IMR-90 (cell line): Measurements from ENCODE around the gene NCKIPSD. TPM values are rescaled to one million over a fixed set of nuclear protein-coding genes. Genes with fewer than 3 reads are reported as not detected.

ENCODE experiments used
- ATAC-seq: fragments of 200-7000 bp; cut with Tn5 transposase; 2 replicates; pipeline ENCODE4 v1.9.1; 2020; ENCODE audit warnings: low read depth, mild to moderate bottlenecking, moderate library complexity
- BruUV-seq: library from RNA; stranded (reverse); fragments of 400-500 nt; replicated peaks from 2 replicates; lab custom pipeline; 2021; lab: Mats Ljungman, UMichigan
- CTCF ChIA-PET: fragments of 300-600 bp; formaldehyde crosslinking; extraction: SDS; loops from one replicate; lab custom pipeline; 2021; ENCODE audit warnings: antibody characterized with exemption; lab: Yijun Ruan, JAX
- POLR2A ChIA-PET: fragments of 300-600 bp; sonication (Branson Sonifier 250); formaldehyde crosslinking; loops from one replicate; lab custom pipeline; 2022; ENCODE audit warnings: antibody characterized with exemption; ENCODE audit not compliant: unreplicated experiment; lab: Charles Lee
- DNase-seq: peaks from one replicate; pipeline ENCODE4 v3.0.0; 2013
- H2AFZ ChIP-seq: replicated peaks from 2 replicates; pipeline ENCODE3; 2013; ENCODE audit warnings: low read length, mild to moderate bottlenecking; ENCODE audit not compliant: poor library complexity
- H2AK5ac ChIP-seq: 2 replicates; pipeline ENCODE4 v1.6.1; 2013; ENCODE audit warnings: low read depth, low read length, inconsistent platforms
- H2AK9ac ChIP-seq: replicated peaks from 2 replicates; pipeline ENCODE3; 2013; ENCODE audit warnings: mild to moderate bottlenecking, low read depth, low read length, moderate library complexity; ENCODE audit not compliant: poor library complexity
- H2BK120ac ChIP-seq: 2 replicates; pipeline ENCODE4 v1.6.1; 2013; ENCODE audit warnings: low read depth, low read length, inconsistent platforms
- H2BK15ac ChIP-seq: 3 replicates; pipeline ENCODE4 v1.6.1; 2013; ENCODE audit warnings: low read depth, low read length, inconsistent platforms
- H2BK20ac ChIP-seq: 2 replicates; pipeline ENCODE4 v1.6.1; 2013; ENCODE audit warnings: low read depth, mild to moderate bottlenecking, inconsistent platforms, low read length, moderate library complexity
- H2BK5ac ChIP-seq: 2 replicates; pipeline ENCODE4 v1.6.1; 2013; ENCODE audit warnings: mild to moderate bottlenecking, low read depth, low read length, inconsistent platforms; ENCODE audit not compliant: poor library complexity, severe bottlenecking
- H3K14ac ChIP-seq: replicated peaks from 2 replicates; pipeline ENCODE4 v1.6.1; 2013; ENCODE audit warnings: low read depth, low read length, inconsistent platforms
- H3K18ac ChIP-seq: 2 replicates; pipeline ENCODE4 v1.6.1; 2013; ENCODE audit warnings: low read depth, low read length, control low read depth
- H3K23ac ChIP-seq: 2 replicates; pipeline ENCODE4 v1.6.1; 2013; ENCODE audit warnings: low read depth, low read length, inconsistent platforms
- H3K27ac ChIP-seq: 2 replicates; pipeline ENCODE4 v1.5.1; 2013; ENCODE audit warnings: mild to moderate bottlenecking, control low read depth, low read length; ENCODE audit not compliant: insufficient read depth
- H3K27me3 ChIP-seq: 2 replicates; pipeline ENCODE4 v1.6.1; 2013; ENCODE audit warnings: low read length; ENCODE audit not compliant: control insufficient read depth, insufficient read depth
- H3K36me3 ChIP-seq: 2 replicates; pipeline ENCODE4 v1.6.1; 2013; ENCODE audit warnings: low read length, mixed read lengths; ENCODE audit not compliant: control insufficient read depth, insufficient read depth
- H3K4ac ChIP-seq: 2 replicates; pipeline ENCODE4 v1.6.1; 2013; ENCODE audit warnings: low read depth, low read length, inconsistent platforms
- H3K4me1 ChIP-seq: 2 replicates; pipeline ENCODE4 v1.6.1; 2013; ENCODE audit warnings: low read length, mixed read lengths; ENCODE audit not compliant: control insufficient read depth, insufficient read depth
- H3K4me2 ChIP-seq: 2 replicates; pipeline ENCODE4 v1.6.1; 2013; ENCODE audit warnings: low read depth, mild to moderate bottlenecking, control low read depth, low read length, moderate library complexity
- H3K4me3 ChIP-seq: 2 replicates; pipeline ENCODE4 v1.5.1; 2013; ENCODE audit warnings: low read depth, mild to moderate bottlenecking, control low read depth, low read length, moderate library complexity; ENCODE audit not compliant: insufficient read depth
- H3K56ac ChIP-seq: 2 replicates; pipeline ENCODE4 v1.6.1; 2013; ENCODE audit warnings: low read length, inconsistent platforms; ENCODE audit not compliant: insufficient read depth; ENCODE audit errors: extremely low read depth
- H3K79me1 ChIP-seq, 2 experiments: 2 replicates each; pipeline ENCODE4 v1.6.1; 2013; ENCODE audit warnings: low read length in 2 of 2, inconsistent platforms in 1 of 2, low read depth in 1 of 2
- H3K9ac ChIP-seq: 2 replicates; pipeline ENCODE4 v1.6.1; 2013; ENCODE audit warnings: low read depth, low read length, control low read depth
- H3K9me1 ChIP-seq: 2 replicates; pipeline ENCODE4 v1.6.1; 2013; ENCODE audit warnings: low read length, inconsistent platforms; ENCODE audit not compliant: insufficient read depth
- H3K9me3 ChIP-seq: 2 replicates; pipeline ENCODE4 v1.6.1; 2013; ENCODE audit warnings: low read length; ENCODE audit not compliant: control insufficient read depth, insufficient read depth
- H4K20me1 ChIP-seq: 2 replicates; pipeline ENCODE4 v1.6.1; 2013; ENCODE audit warnings: low read length, inconsistent platforms; ENCODE audit not compliant: insufficient read depth
- H4K5ac ChIP-seq: 2 replicates; pipeline ENCODE4 v1.6.1; 2013; ENCODE audit warnings: mild to moderate bottlenecking, low read depth, low read length, control low read depth
- H4K8ac ChIP-seq, 2 experiments: 2 replicates each; pipeline ENCODE4 v1.6.1; 2013; ENCODE audit warnings: low read depth in 2 of 2, low read length in 2 of 2, control low read depth in 1 of 2, inconsistent platforms in 1 of 2
- H4K91ac ChIP-seq: 2 replicates; pipeline ENCODE4 v1.6.1; 2013; ENCODE audit warnings: low read depth, low read length, inconsistent platforms; ENCODE audit not compliant: insufficient read depth
- CHD1 ChIP-seq: IDR thresholded peaks from 2 replicates; pipeline ENCODE4 v1.6.1; 2012; ENCODE audit warnings: low read depth, low read length, improper control_type of control experiment
- FOS ChIP-seq: fragments of 150-350 bp; IDR thresholded peaks from 2 replicates; pipeline ENCODE4 v1.6.1; 2016; ENCODE audit warnings: low read depth, low read length
- MAFK ChIP-seq: IDR thresholded peaks from 2 replicates; pipeline ENCODE4 v1.6.1; 2012; ENCODE audit warnings: low read depth, low read length, improper control_type of control experiment
- MAZ ChIP-seq: IDR thresholded peaks from 2 replicates; pipeline ENCODE4 v1.6.1; 2012; ENCODE audit warnings: low read depth, mild to moderate bottlenecking, low read length, improper control_type of control experiment, moderate library complexity, borderline replicate concordance
- NFE2L2 ChIP-seq: fragments of 150-350 bp; IDR thresholded peaks from 2 replicates; pipeline ENCODE4 v1.6.1; 2016; ENCODE audit warnings: low read depth, mild to moderate bottlenecking, low read length
- POLR2A ChIP-seq: IDR thresholded peaks from 2 replicates; pipeline ENCODE4 v1.6.1; 2012; ENCODE audit warnings: mild to moderate bottlenecking, low read depth, low read length
- RCOR1 ChIP-seq: IDR thresholded peaks from 2 replicates; pipeline ENCODE4 v1.6.1; 2012; ENCODE audit warnings: mild to moderate bottlenecking, low read length, improper control_type of control experiment; ENCODE audit not compliant: insufficient replicate concordance
- WGBS, 2 experiments: methylation state at CpG; one replicate each; pipeline versions ENCODE4 v1.1.5 to v1.1.7; 2013; ENCODE audit warnings: missing lambda C conversion rate in 2 of 2; ENCODE audit not compliant: insufficient read length in 1 of 2; ENCODE audit errors: extremely low coverage in 2 of 2; 5-methylcytosine and 5-hydroxymethylcytosine counted together
- dilution Hi-C: fragments of 300-500 bp; cut with HindIII; formaldehyde crosslinking; loops from one replicate; pipeline ENCODE4 v1.14.3; 2018; ENCODE audit warnings: low sequenced_read_pairs; ENCODE audit not compliant: unreplicated experiment
- in situ Hi-C: fragments of 300-500 bp; cut with MboI; formaldehyde crosslinking; loops from 3 replicates; pipeline ENCODE4 v1.14.3; 2019; ENCODE audit warnings: low sequenced_read_pairs, inconsistent platforms, mixed read lengths
- intact Hi-C: fragments of 100-400 bp; cut with micrococcal nuclease; formaldehyde crosslinking; loops from 2 replicates; pipeline ENCODE4 v1.10.0; 2022
- polyA plus RNA-seq, 3 experiments: library from polyadenylated mRNA; depleted of rRNA; stranded (reverse); fragments of >200 nt; gene quantifications; 2 replicates each; pipeline ENCODE4 v1.2.3, GENCODE V29; 2012; ENCODE audit warnings: low replicate concordance in 1 of 3
- total RNA-seq: library from RNA; depleted of rRNA; stranded (reverse); fragments of >200 nt; gene quantifications from 2 replicates; pipeline ENCODE4 v1.2.3, GENCODE V29; 2012
- TF ChIP-seq, protein P1 (sequence below): fragments of 150-350 bp; IDR thresholded peaks from 2 replicates; pipeline ENCODE4 v1.6.1; 2017; ENCODE audit warnings: mild to moderate bottlenecking, antibody characterized with exemption, low read length, low read depth
- TF ChIP-seq, protein P2 (sequence below): conservative IDR thresholded peaks from 2 replicates; pipeline ENCODE4 v1.5.1; 2012; ENCODE audit warnings: mild to moderate bottlenecking, low read depth, low read length, improper control_type of control experiment
- TF ChIP-seq, protein P3 (sequence below): fragments of 150-350 bp; IDR thresholded peaks from 2 replicates; pipeline ENCODE4 v1.6.1; 2016; ENCODE audit warnings: low read depth, mild to moderate bottlenecking, low read length, moderate library complexity, borderline replicate concordance

The NCKIPSD gene
- total and polyA plus RNA-seq, 2 of the 4 experiments (the other 2 are of a cell fraction): 21.0 to 38.3 TPM

DNA sequence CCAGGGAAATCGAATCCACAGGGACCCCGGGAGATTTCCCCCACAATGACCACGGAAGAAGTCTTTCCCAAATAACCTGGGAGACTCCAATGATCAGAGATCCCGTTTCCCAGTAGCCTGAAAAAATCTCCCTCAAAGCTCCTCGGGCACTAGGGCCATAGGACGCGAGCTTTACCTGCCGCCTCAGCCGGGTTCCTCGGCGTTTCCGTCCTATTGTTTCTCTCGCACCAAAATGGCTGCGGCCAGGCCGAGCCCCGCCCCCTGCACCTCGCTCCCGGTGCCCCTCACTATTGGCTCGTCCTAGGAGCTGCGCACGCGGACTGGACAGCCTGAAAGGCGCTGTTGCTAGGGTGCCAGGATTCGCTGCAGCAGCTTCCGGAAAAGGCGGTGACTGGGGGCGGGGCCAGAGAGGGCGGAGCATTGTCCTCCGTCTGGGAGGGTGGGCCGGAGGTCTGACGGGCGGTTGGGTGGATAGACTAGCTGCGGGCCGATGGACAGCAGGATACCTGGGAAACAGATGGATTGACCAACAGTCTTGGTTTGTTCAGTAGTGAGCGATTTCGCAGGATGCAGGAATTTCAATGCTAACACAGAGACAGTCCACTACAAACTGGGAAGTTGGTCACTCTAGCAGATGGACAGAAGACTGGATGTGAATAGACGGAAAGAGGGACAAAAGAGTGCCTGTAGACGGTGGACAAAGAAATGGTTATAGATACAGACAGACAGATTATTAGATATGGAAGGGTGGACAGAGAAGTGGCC, 31.4 kb upstream of the NCKIPSD start, which contains the start of gene IP6K2 (continued):
- TF ChIP-seq CHD1 (no peak), POLR2A (peak; percentile 98), MAZ (peak; percentile 75; the same call in 1 of the 2 replicates)

DNA sequence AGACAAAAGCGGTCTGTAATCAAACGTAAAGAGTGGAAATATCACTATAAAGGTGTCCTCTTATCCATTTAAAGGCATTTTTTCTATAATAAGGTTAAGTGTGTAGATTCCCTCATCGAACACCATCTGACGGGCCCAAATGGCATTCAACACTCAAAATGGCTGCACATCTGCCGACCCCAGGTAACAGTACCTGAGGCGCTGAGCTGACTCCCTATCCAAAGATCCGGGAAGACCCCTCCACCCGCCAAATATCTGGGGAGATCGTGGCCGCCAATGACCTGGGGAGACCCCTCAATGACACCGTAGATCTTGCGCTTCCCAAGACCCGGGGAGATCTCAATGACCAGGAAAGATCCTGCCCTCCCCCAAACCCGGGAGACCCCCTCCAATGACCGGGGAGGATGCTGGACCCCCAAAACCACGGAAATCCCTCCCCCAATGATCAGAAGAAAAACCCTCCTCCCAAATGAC, 30.8 kb upstream of the NCKIPSD start:
- H4K8ac ChIP-seq: peak overlapping the region; percentile 74 to 95
- intact Hi-C loops: no loop called here
- peak overlapping the region; percentile 66 for H2BK5ac ChIP-seq
- H3K9me3 ChIP-seq: no peaks in the 10 kb centered on the region
- peak overlapping the region; percentile 82 for H3K23ac ChIP-seq
- peak overlapping the region; percentile 85 for H4K5ac ChIP-seq
- no peak for TF ChIP-seq POLR2A
- no peak for TF ChIP-seq MAFK
- TF ChIP-seq, protein P1, sequence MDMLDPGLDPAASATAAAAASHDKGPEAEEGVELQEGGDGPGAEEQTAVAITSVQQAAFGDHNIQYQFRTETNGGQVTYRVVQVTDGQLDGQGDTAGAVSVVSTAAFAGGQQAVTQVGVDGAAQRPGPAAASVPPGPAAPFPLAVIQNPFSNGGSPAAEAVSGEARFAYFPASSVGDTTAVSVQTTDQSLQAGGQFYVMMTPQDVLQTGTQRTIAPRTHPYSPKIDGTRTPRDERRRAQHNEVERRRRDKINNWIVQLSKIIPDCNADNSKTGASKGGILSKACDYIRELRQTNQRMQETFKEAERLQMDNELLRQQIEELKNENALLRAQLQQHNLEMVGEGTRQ: no peak
- TF ChIP-seq NFE2L2: no peak
- no peak for TF ChIP-seq FOS
- TF ChIP-seq, protein P2, sequence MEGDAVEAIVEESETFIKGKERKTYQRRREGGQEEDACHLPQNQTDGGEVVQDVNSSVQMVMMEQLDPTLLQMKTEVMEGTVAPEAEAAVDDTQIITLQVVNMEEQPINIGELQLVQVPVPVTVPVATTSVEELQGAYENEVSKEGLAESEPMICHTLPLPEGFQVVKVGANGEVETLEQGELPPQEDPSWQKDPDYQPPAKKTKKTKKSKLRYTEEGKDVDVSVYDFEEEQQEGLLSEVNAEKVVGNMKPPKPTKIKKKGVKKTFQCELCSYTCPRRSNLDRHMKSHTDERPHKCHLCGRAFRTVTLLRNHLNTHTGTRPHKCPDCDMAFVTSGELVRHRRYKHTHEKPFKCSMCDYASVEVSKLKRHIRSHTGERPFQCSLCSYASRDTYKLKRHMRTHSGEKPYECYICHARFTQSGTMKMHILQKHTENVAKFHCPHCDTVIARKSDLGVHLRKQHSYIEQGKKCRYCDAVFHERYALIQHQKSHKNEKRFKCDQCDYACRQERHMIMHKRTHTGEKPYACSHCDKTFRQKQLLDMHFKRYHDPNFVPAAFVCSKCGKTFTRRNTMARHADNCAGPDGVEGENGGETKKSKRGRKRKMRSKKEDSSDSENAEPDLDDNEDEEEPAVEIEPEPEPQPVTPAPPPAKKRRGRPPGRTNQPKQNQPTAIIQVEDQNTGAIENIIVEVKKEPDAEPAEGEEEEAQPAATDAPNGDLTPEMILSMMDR: no peak
- no peak for TF ChIP-seq RCOR1
- TF ChIP-seq, protein P3, sequence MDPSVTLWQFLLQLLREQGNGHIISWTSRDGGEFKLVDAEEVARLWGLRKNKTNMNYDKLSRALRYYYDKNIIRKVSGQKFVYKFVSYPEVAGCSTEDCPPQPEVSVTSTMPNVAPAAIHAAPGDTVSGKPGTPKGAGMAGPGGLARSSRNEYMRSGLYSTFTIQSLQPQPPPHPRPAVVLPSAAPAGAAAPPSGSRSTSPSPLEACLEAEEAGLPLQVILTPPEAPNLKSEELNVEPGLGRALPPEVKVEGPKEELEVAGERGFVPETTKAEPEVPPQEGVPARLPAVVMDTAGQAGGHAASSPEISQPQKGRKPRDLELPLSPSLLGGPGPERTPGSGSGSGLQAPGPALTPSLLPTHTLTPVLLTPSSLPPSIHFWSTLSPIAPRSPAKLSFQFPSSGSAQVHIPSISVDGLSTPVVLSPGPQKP: no peak
- H4K91ac ChIP-seq: peak overlapping the region; percentile 83; the same call in 1 of the 2 replicates
- H4K20me1 ChIP-seq: peaks cover 40% of the 10 kb centered on the region
- H3K9ac ChIP-seq: peak overlapping the region; percentile 91
- H3K9me1 ChIP-seq: peaks cover 19% of the 10 kb centered on the region
- peaks cover 0 to 27% of the 10 kb centered on the region in 2 experiments; a peak in 3 of 4 replicates for H3K79me1 ChIP-seq
- H3K56ac ChIP-seq: peak overlapping the region; percentile 86
- H2AFZ ChIP-seq: peak overlapping the region; percentile 59
- H3K4ac ChIP-seq: peak overlapping the region; percentile 95
- H2BK15ac ChIP-seq: 0 out of 3 replicates have a peak overlapping the region, but pooled peaks have one; percentile 11
- no peak overlapping the region for H2BK20ac ChIP-seq
- peak overlapping the region; percentile 30 for H2BK120ac ChIP-seq
- DNase-seq: no peak
- peaks cover 8% of the 10 kb centered on the region for H3K4me1 ChIP-seq
- H3K27ac ChIP-seq: peak overlapping the region; percentile 78
- peak overlapping the region; percentile 82 for H3K4me2 ChIP-seq
- H3K4me3 ChIP-seq: peak overlapping the region; percentile 79
- peaks cover 18% of the 10 kb centered on the region for H3K36me3 ChIP-seq
- H3K27me3 ChIP-seq: no peaks in the 10 kb centered on the region
- dilution Hi-C loops: no loop called here
- ATAC-seq: peak; percentile 4; the same call in 1 of the 2 replicates
- H3K18ac ChIP-seq: peak overlapping the region; percentile 74
- POLR2A ChIA-PET: interaction anchor here (0.6 kb wide), 1 partner anchor 16 kb away, joined by 3 read pairs; no protein-coding TSS in a partner anchor
- peak overlapping the region; percentile 97 for H3K14ac ChIP-seq
- CTCF ChIA-PET: interaction anchor here (0.5 to 1.2 kb wide), 4 partner anchors 23 to 722 kb away, joined by 3 to 8 read pairs (median 5); no protein-coding TSS in a partner anchor
- H2AK9ac ChIP-seq: peak overlapping the region; percentile 99
- in situ Hi-C loops: no loop called here
- H2AK5ac ChIP-seq: peak overlapping the region; percentile 82
- BruUV-seq: no TSS peak
- 3% methylated on average over 6 of the region's 16 CpGs; no CpG with 5 or more reads in 1 of the 2 experiments for WGBS, 2 experiments
